ENCODE results near the gene CEP250. TPM values are rescaled to one million over a fixed set of nuclear protein-coding genes. Genes with fewer than 3 reads are reported as not detected.

The CEP250 gene
- total and polyA plus RNA-seq, 5 experiments from 2014 or later, result 4.5 to 65.4 (median 17.5) TPM

DNA sequence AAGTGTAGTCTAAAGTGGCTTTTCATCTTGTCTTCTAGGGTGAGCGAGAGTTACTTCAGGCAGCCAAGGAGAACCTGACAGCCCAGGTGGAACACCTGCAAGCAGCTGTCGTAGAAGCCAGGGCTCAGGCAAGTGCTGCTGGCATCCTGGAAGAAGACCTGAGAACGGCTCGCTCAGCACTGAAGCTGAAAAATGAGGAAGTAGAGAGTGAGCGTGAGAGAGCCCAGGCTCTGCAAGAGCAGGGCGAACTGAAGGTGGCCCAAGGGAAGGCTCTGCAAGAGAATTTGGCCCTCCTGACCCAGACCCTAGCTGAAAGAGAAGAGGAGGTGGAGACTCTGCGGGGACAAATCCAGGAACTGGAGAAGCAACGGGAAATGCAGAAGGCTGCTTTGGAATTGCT lies 47.0 kb downstream of the CEP250 start:
- no peaks in the 10 kb centered on the region for H3K9me3 Mint-ChIP-seq
- H3K27me3 Mint-ChIP-seq, result no peaks in the 10 kb centered on the region
- POLR2A ChIA-PET, result no interaction called here
- ATAC-seq (no peak), DNase-seq (peak in 2 of 10 donors; percentile 9 to 30)
- H3K4me3 Mint-ChIP-seq, result peak overlapping the region in 1 of 10 donors; percentile 18
- peak overlapping the region in 8 of 10 donors; percentile 42 to 93 (median 72) for H3K27ac Mint-ChIP-seq
- peaks cover 30 to 51% (median 42%) of the 10 kb centered on the region in 4 donors for H3K4me1 Mint-ChIP-seq
- peaks cover 14 to 94% (median 16%) of the 10 kb centered on the region in 3 donors for H3K36me3 Mint-ChIP-seq

DNA sequence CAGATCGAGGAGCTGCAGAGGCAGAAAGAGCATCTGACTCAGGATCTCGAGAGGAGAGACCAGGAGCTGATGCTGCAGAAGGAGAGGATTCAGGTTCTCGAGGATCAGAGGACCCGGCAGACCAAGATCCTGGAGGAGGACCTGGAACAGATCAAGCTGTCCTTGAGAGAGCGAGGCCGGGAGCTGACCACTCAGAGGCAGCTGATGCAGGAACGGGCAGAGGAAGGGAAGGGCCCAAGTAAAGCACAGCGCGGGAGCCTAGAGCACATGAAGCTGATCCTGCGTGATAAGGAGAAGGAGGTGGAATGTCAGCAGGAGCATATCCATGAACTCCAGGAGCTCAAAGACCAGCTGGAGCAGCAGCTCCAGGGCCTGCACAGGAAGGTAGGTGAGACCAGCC lies 47.9 kb downstream of the CEP250 start:
- no peak for ATAC-seq
- POLR2A ChIA-PET, result no interaction called here
- H3K27ac Mint-ChIP-seq, result peak overlapping the region in 9 of 10 donors; percentile 19 to 93 (median 79)
- H3K36me3 Mint-ChIP-seq, result peaks cover 16 to 95% (median 17%) of the 10 kb centered on the region in 3 donors
- H3K4me1 Mint-ChIP-seq, result peaks cover 30 to 52% (median 43%) of the 10 kb centered on the region in 4 donors
- DNase-seq, result no peak
- peak overlapping the region in 1 of 10 donors; percentile 12 for H3K4me3 Mint-ChIP-seq
- no peaks in the 10 kb centered on the region for H3K27me3 Mint-ChIP-seq
- H3K9me3 Mint-ChIP-seq, result no peaks in the 10 kb centered on the region

DNA sequence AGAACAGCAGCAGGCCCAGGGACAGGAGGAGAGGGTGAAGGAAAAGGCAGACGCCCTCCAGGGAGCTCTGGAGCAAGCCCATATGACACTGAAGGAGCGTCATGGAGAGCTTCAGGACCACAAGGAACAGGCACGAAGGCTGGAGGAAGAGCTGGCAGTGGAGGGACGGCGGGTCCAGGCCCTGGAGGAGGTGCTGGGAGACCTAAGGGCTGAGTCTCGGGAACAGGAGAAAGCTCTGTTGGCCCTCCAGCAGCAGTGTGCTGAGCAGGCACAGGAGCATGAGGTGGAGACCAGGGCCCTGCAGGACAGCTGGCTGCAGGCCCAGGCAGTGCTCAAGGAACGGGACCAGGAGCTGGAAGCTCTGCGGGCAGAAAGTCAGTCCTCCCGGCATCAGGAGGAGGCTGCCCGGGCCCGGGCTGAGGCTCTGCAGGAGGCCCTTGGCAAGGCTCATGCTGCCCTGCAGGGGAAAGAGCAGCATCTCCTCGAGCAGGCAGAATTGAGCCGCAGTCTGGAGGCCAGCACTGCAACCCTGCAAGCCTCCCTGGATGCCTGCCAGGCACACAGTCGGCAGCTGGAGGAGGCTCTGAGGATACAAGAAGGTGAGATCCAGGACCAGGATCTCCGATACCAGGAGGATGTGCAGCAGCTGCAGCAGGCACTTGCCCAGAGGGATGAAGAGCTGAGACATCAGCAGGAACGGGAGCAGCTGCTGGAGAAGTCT lies 48.6 kb downstream of the CEP250 start:
- Mint-ChIP-seq H3K4me1 (peaks cover 30 to 52% (median 43%) of the 10 kb centered on the region in 4 donors), H3K4me3 (peak overlapping the region in 1 of 10 donors; percentile 3), H3K27ac (peak overlapping the region in 9 of 10 donors; percentile 49 to 93 (median 82)), H3K9me3 (no peaks in the 10 kb centered on the region), H3K36me3 (peaks cover 16 to 95% (median 17%) of the 10 kb centered on the region in 3 donors), H3K27me3 (no peaks in the 10 kb centered on the region)
- POLR2A ChIA-PET, result interaction anchor here (1.2 kb wide), 1 partner anchor 9 kb away, joined by 3 read pairs; no protein-coding TSS in a partner anchor
- peak in 1 of 10 donors; percentile 57 for DNase-seq
- no peak for ATAC-seq

DNA sequence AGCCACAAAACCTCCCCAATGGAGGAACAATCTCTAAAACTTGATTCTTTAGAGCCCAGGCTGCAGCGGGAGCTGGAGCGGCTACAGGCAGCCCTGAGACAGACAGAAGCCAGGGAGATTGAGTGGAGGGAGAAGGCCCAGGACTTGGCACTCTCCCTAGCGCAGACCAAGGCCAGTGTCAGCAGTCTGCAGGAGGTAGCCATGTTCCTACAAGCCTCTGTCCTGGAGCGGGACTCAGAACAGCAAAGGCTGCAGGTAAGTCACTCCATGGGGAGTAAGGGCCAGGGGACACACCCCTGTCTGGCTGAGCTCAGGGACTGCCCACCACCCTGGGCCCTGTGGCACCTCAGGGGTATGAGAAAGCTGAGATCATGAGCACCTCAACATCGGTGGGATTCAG lies 49.4 kb downstream of the CEP250 start:
- H3K9me3 Mint-ChIP-seq, result no peaks in the 10 kb centered on the region
- ATAC-seq (no peak), DNase-seq (peak in 1 of 10 donors; percentile 40)
- H3K4me3 Mint-ChIP-seq, result peak overlapping the region in 2 of 10 donors; percentile 3 to 15
- H3K36me3 Mint-ChIP-seq, result peaks cover 14 to 95% (median 16%) of the 10 kb centered on the region in 3 donors
- peak overlapping the region in 8 of 10 donors; percentile 53 to 93 (median 76) for H3K27ac Mint-ChIP-seq
- H3K4me1 Mint-ChIP-seq, result peaks cover 29 to 52% (median 43%) of the 10 kb centered on the region in 4 donors
- POLR2A ChIA-PET, result interaction anchor here (1.2 kb wide), 1 partner anchor 8 kb away, joined by 3 read pairs; no protein-coding TSS in a partner anchor
- H3K27me3 Mint-ChIP-seq, result no peaks in the 10 kb centered on the region

DNA sequence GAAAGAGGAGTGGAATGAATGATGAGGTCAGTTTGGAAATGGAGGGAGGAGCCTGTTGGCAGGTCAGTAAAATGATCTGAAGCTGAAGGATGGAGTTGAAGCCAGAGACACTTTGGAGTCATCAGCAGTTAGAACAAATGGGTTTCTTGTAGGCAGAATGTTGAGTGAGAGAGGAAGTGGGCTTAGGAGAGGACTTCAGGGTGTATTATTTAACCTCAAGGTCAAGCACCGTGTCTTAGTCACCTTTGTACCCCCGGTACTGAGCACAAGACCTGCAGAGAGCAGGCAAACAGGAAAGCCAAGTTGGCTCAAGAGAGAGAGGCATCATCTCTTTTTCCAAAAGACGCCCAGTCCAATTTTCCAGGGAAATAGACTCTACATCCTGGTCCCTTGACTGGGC lies 50.8 kb downstream of the CEP250 start:
- no peaks in the 10 kb centered on the region for H3K9me3 Mint-ChIP-seq
- peaks cover 29 to 52% (median 41%) of the 10 kb centered on the region in 4 donors for H3K4me1 Mint-ChIP-seq
- H3K4me3 Mint-ChIP-seq, result peak overlapping the region in 9 of 10 donors; percentile 4 to 66 (median 42)
- peak overlapping the region; percentile 77 to 95 (median 90) for H3K27ac Mint-ChIP-seq
- H3K27me3 Mint-ChIP-seq, result no peaks in the 10 kb centered on the region
- peaks cover 12 to 94% (median 16%) of the 10 kb centered on the region in 3 donors for H3K36me3 Mint-ChIP-seq
- DNase-seq, result peak in 1 of 10 donors; percentile 31
- POLR2A ChIA-PET, result interaction anchor here (0.9 kb wide), 1 partner anchor 31 kb away, joined by 3 read pairs; no protein-coding TSS in a partner anchor
- ATAC-seq, result no peak

DNA sequence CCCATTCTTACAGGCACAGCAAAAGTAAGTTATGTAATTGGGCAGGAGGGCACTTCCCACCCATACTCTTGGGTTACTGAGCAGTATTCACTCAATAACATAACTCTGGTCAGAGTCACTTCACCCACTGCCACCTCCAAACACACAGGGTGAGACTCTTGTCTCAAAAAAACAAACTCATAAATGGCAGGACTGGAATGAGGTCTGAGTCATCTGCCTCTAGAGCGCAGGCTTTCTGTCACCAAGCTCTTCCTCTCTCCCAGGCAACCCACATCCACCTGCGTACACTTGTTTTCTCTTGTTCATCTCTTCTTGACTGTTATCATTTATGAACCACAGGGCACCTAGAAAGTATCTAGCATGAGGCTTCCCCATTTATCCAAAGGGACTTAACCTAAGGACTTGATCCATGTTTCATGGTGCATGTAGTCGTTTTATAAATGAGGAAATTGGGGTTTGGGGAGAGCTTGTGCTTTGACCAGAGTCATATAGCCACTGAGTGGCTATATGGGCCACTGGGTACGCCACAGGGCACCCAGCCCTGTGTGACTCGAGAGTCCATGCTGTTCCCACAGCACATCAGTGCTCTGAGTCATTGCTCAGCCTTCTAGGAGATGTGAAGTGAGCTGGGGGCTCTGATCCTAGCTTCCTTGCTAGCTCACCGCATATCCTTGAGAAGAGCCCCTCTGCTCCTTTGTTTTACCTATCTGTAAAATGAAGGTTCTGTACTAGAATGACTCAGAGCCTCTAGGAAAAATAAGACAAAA lies 51.7 kb downstream of the CEP250 start:
- H3K27ac Mint-ChIP-seq, result peak overlapping the region; percentile 37 to 95 (median 82)
- H3K4me1 Mint-ChIP-seq, result peaks cover 29 to 52% (median 38%) of the 10 kb centered on the region in 4 donors
- peak in 1 of 10 donors; percentile 13 for DNase-seq
- H3K4me3 Mint-ChIP-seq, result peak overlapping the region in 2 of 10 donors; percentile 15 to 19
- H3K27me3 Mint-ChIP-seq, result no peaks in the 10 kb centered on the region
- ATAC-seq, result peak; percentile 35 to 39
- POLR2A ChIA-PET, result interaction anchor here (0.5 to 1.0 kb wide), 4 partner anchors 16 to 1508 kb away, joined by 3 to 6 read pairs (median 4); no protein-coding TSS in a partner anchor
- no peaks in the 10 kb centered on the region for H3K9me3 Mint-ChIP-seq
- peaks cover 14 to 95% (median 16%) of the 10 kb centered on the region in 3 donors for H3K36me3 Mint-ChIP-seq

DNA sequence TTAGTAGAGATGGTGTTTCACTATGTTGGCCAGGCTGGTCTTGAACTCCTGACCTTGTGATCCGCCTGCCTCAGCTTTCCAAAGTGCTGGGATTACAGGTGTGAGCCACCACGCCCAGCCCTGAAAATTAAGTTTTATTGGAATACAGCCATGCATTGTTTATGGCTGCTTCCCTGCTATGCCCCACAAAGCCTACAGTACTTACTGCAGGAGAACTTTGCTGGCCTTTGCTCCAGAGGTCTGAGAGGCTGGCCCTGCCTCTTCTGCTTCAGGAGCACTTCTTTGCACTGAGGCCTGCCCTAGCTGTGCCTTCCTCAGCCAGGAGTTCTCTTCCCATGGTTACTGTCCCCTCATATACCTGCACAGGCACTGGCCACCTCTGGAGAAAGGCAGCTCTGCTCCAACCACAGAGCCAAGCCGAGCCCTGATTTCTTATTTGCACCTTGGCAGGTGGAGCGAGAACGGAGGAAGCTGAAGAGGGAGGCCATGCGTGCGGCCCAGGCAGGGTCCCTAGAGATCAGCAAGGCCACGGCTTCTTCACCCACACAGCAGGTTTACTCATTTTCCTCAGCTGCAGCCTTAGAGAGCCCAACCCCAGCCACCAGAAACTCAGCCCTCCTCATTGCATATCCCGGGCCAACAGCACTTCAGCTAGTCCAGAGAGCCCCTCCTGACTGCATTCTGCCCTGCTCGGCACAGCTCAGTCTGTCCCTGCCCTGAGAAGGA lies 53.3 kb downstream of the CEP250 start:
- Mint-ChIP-seq H3K27me3 (no peaks in the 10 kb centered on the region), H3K36me3 (peaks cover 4 to 92% (median 13%) of the 10 kb centered on the region in 3 donors), H3K9me3 (no peaks in the 10 kb centered on the region), H3K4me3 (no peak overlapping the region), H3K4me1 (peaks cover 19 to 38% (median 27%) of the 10 kb centered on the region in 4 donors), H3K27ac (peak overlapping the region in 6 of 10 donors; percentile 14 to 76 (median 36))
- POLR2A ChIA-PET, result no interaction called here
- DNase-seq, result no peak
- no peak for ATAC-seq

DNA sequence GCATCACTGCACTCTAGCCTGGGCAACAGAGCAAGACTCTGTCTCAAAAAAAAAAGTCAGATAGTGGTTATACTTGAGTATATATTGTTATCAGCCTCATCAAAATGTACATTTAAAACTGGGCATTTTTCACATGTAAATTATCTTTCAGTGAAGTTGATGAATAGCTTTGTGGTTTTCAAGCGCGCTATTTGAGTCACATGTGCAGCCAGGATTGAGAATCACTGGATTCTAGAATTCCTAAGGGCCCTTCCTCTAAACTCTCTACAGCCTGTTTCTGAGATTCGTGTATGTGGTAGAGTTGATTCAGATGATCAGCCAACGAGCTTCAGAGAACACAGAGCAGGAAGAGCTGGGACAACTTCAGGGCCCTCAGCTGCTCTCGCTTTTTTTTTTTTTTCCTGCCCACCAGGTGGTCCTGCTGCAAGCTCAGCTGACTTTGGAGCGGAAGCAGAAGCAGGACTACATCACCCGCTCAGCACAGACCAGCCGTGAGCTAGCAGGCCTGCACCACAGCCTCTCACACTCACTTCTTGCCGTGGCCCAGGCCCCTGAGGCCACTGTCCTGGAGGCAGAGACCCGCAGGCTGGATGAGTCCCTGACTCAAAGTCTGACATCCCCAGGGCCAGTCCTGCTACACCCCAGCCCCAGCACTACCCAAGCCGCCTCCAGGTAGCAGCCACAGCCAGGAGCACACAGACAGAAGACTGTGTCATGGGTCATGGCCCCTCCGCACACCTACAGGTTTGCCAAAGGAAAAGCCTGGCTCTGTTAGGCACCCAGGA lies 55.7 kb downstream of the CEP250 start:
- no peak for ATAC-seq
- Mint-ChIP-seq H3K27me3 (no peaks in the 10 kb centered on the region), H3K27ac (peak overlapping the region in 4 of 10 donors; percentile 42 to 63 (median 48)), H3K4me3 (no peak overlapping the region), H3K4me1 (peaks cover 8 to 15% (median 12%) of the 10 kb centered on the region in 4 donors), H3K36me3 (peaks cover under 1 to 81% (median 13%) of the 10 kb centered on the region in 3 donors), H3K9me3 (no peaks in the 10 kb centered on the region)
- POLR2A ChIA-PET, result no interaction called here
- DNase-seq, result no peak

DNA sequence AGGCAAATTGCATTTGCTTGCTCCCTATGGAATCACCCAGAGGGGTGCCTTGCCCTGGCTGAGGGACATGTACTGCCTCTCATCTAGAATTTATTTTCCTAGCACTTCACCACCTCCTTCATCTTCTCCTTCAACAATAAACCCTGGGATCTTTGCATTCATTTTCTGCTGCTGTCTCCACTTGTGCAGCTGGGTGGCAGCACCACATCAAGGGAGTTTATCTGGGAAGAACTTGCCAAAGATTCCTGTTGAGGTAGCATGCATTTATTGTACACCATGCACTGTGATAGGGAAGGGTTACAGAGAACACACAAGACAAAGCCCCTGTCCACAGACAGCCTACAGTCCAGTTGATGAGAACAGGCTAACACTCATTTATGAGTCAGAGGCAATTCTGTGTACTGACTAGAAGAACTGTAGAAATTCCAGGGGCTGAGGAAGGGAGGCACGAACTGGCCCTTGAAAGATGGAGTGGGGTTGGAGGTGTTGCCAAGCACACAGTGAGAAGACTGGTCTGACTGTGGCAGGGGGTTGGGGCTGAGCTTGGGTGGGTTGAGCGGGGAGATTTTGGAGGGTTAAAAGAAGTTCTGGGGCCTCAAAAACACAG lies 56.5 kb downstream of the CEP250 start:
- DNase-seq, result no peak
- Mint-ChIP-seq H3K27me3 (no peaks in the 10 kb centered on the region), H3K27ac (peak overlapping the region in 7 of 10 donors; percentile 14 to 76 (median 60)), H3K4me1 (peaks cover 3 to 7% (median 5%) of the 10 kb centered on the region in 4 donors), H3K4me3 (no peak overlapping the region), H3K9me3 (no peaks in the 10 kb centered on the region), H3K36me3 (peaks cover 0 to 77% (median 13%) of the 10 kb centered on the region in 3 donors)
- POLR2A ChIA-PET, result no interaction called here
- no peak for ATAC-seq

DNA sequence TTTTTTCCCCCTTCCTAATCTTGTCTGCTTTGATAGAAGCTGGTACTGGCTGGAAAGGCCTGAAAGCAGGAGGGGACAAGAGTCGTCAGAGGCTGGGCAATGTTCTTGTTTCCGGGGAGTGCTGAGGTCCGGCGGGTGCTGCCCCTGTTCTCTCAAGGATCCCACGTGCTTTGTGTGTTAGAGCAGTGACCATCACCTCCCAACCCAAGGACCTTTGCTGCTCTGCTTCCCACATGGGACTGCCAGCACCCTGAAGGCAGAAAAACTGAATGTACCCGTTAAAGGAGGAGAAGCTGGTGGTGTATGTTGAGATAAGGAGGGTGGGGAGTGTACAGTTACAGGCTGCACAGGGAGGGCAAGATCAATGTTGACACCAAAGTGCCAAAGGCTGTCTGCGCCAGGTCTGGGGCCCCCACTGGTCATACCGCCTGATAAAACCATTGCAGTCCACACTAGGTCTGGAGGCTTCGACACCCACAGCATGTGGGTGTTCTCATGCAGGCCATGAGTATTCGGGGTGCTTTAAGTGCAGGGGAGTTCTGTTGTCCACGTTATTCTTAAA lies 59.1 kb downstream of the CEP250 start:
- H3K27ac Mint-ChIP-seq, result peak overlapping the region in 2 of 10 donors; percentile 23 to 47
- no peaks in the 10 kb centered on the region for H3K27me3 Mint-ChIP-seq
- no peak overlapping the region for H3K4me3 Mint-ChIP-seq
- no peak for ATAC-seq
- POLR2A ChIA-PET, result no interaction called here
- H3K4me1 Mint-ChIP-seq, result peaks cover 0 to 2% (median 0%) of the 10 kb centered on the region in 4 donors
- no peak for DNase-seq
- peaks cover 0 to 56% (median 11%) of the 10 kb centered on the region in 3 donors for H3K36me3 Mint-ChIP-seq
- no peaks in the 10 kb centered on the region for H3K9me3 Mint-ChIP-seq

DNA sequence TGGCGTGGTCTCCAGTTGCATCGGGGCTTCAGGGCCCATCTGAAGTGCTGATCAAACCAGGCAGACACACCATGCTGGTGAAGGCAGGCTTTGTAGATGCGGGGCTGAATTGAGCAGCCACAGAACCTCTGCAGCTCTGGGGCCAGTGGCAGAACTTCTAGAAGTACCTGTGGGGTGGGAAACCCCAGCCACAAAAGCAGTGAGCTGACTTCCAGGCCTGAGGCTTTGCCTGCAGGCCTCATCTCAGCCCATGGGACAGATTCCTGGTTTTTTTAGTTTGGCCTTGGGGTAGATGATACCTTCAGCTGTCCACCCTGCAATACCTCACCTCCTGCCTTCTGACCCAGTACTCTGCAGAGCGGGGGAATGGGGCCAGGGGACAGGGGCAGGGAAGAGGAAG lies 59.9 kb downstream of the CEP250 start:
- H3K27ac Mint-ChIP-seq, result peak overlapping the region in 5 of 10 donors; percentile 14 to 56 (median 23)
- DNase-seq, result no peak
- H3K4me3 Mint-ChIP-seq, result no peak overlapping the region
- H3K9me3 Mint-ChIP-seq, result no peaks in the 10 kb centered on the region
- POLR2A ChIA-PET, result no interaction called here
- peaks cover 0 to 2% (median 0%) of the 10 kb centered on the region in 4 donors for H3K4me1 Mint-ChIP-seq
- H3K36me3 Mint-ChIP-seq, result peaks cover 0 to 49% (median 9%) of the 10 kb centered on the region in 3 donors
- no peak for ATAC-seq
- H3K27me3 Mint-ChIP-seq, result no peaks in the 10 kb centered on the region

Data from naive thymus-derived CD8-positive, alpha-beta T cell (primary cell).